Measurements from ENCODE around the gene RAPGEF6.

The RAPGEF6 gene

GRCh38 chr5:131496400-131496713 lies 138.7 kb downstream of the RAPGEF6 start (continued):
- TF ChIP-seq ZNF18 (tag by site-specific recombination; IDR thresholded peaks at IDR 0.05): no peak
- no peak for TF ChIP-seq ZNF121 (tag by site-specific recombination; IDR thresholded peaks at IDR 0.05)
- no peak for TF ChIP-seq ZNF354C (tag by site-specific recombination; IDR thresholded peaks at IDR 0.05; ENCODE audit: borderline replicate concordance, low read depth)

GRCh38 chr5:131495536-131496399 lies 139.3 kb downstream of the RAPGEF6 start:
- Histone ChIP-seq H3K9me3 (ENCODE audit: control insufficient read depth, insufficient read depth, low read depth, low read length) (no peaks in the 10 kb centered on the region), H3K36me3 (ENCODE audit: control insufficient read depth in 2 of 2, insufficient read depth in 1 of 2, low read length in 2 of 2) (peaks cover 15 to 53% of the 10 kb centered on the region in 2 experiments), H3K27ac (ENCODE audit: extremely low read depth, low read depth, low read length) (no peak overlapping the region), H3K4me3 (ENCODE audit: low read depth, low read length) (no peak overlapping the region), H3K4me1 (ENCODE audit: control insufficient read depth, insufficient read depth, low read length) (no peaks in the 10 kb centered on the region)
- CTCF ChIA-PET: interaction anchor here (0.8 kb wide), 1 partner anchor 813 kb away, joined by 6 read pairs; no protein-coding TSS in a partner anchor
- no peak for TF ChIP-seq OSR2 (tag by site-specific recombination; IDR thresholded peaks at IDR 0.05)
- no peak for TF ChIP-seq ZBTB44 (tag by site-specific recombination; IDR thresholded peaks at IDR 0.05)
- TF ChIP-seq SP2 (tag by site-specific recombination; IDR thresholded peaks at IDR 0.05): no peak
- no peak for TF ChIP-seq ZSCAN16 (tag by site-specific recombination; IDR thresholded peaks at IDR 0.05)
- no peak for TF ChIP-seq ZNF600 (tag by site-specific recombination; IDR thresholded peaks at IDR 0.05)
- TF ChIP-seq ZNF37A (tag by site-specific recombination; IDR thresholded peaks at IDR 0.05): no peak
- no peak for TF ChIP-seq ZNF449 (tag by site-specific recombination; IDR thresholded peaks at IDR 0.05)
- POLR2A ChIA-PET: no interaction called here

GRCh38 chr5:131491749-131492148 lies 143.3 kb downstream of the RAPGEF6 start:
- Histone ChIP-seq H3K4me3 (ENCODE audit: low read depth, low read length) (no peak overlapping the region), H3K36me3 (ENCODE audit: control insufficient read depth in 2 of 2, insufficient read depth in 1 of 2, low read length in 2 of 2) (peaks cover 5 to 53% of the 10 kb centered on the region in 2 experiments), H3K4me1 (ENCODE audit: control insufficient read depth, insufficient read depth, low read length) (no peaks in the 10 kb centered on the region), H3K9me3 (ENCODE audit: control insufficient read depth, insufficient read depth, low read depth, low read length) (no peaks in the 10 kb centered on the region), H3K27ac (ENCODE audit: extremely low read depth, low read depth, low read length) (no peak overlapping the region)
- no peak for TF ChIP-seq KLF17 (tag by site-specific recombination; IDR thresholded peaks at IDR 0.05)
- TF ChIP-seq MZF1 (tag by site-specific recombination; IDR thresholded peaks at IDR 0.05; ENCODE audit: borderline replicate concordance): no peak
- TF ChIP-seq INSM2 (tag by site-specific recombination; IDR thresholded peaks at IDR 0.05): no peak
- TF ChIP-seq ZBTB7A (tag by site-specific recombination; IDR thresholded peaks at IDR 0.05; ENCODE audit: low read depth): no peak
- no peak for TF ChIP-seq HIC1 (tag by site-specific recombination; IDR thresholded peaks at IDR 0.05)
- TF ChIP-seq ZNF571 (tag by site-specific recombination; IDR thresholded peaks at IDR 0.05): no peak
- no peak for TF ChIP-seq REPIN1 (tag by site-specific recombination; IDR thresholded peaks at IDR 0.05; ENCODE audit: low read depth)
- no peak for TF ChIP-seq ZIC2 (tag by site-specific recombination; IDR thresholded peaks at IDR 0.05)
- no peak for TF ChIP-seq IKZF3 (tag by site-specific recombination; IDR thresholded peaks at IDR 0.05)
- TF ChIP-seq KLF1 (tag by site-specific recombination; IDR thresholded peaks at IDR 0.05): no peak
- no peak for TF ChIP-seq ZNF558 (tag by site-specific recombination; IDR thresholded peaks at IDR 0.05)
- no peak for TF ChIP-seq ZNF350 (tag by site-specific recombination; IDR thresholded peaks at IDR 0.05)
- TF ChIP-seq ZNF501 (tag by site-specific recombination; IDR thresholded peaks at IDR 0.05): no peak
- no peak for TF ChIP-seq ZNF837 (tag by site-specific recombination; IDR thresholded peaks at IDR 0.05)
- ChIA-PET CTCF (no interaction called here), POLR2A (no interaction called here)

Measured in HEK293 (cell line).